ENCODE measurements around the gene PGM5.
"Not testable (repeated sequence)": the region's sequence is repeated elsewhere in the genome, so short reads cannot be mapped to it uniquely, and the experiment has no call there.

- TF ChIP-seq CTCF (conservative IDR thresholded peaks at IDR 0.05); EZH2 (IDR thresholded peaks at IDR 0.05; ENCODE audit: low read depth): not testable (repeated sequence)
These were observed 25.8 kb upstream of the PGM5 start for GRCh38 chr9:68330531-68331173.
